ENCODE data around the gene RGS3.
A peak's percentile ranks its signal among the peaks of the same experiment; 100 is the strongest.

Gene RGS3

GRCh38 chr9:113463418-113464285 lies at the start of gene RGS3:
TSS of gene RGS3 (plus strand) at chr9:113463727. CDS start at chr9:113463803, 76 bp downstream.
- no peak for TF ChIP-seq CTCF (IDR thresholded peaks at IDR 0.05; ENCODE audit: borderline replicate concordance, control extremely low read depth, extremely low read depth, insufficient read depth, missing control alignments)
- DNase-seq (ENCODE audit: low spot score) = no peak
- in situ Hi-C loops (cut with MboI; ENCODE audit: low sequenced_read_pairs, unreplicated experiment) = no loop called here

- peak; percentile 65 for DNase-seq (ENCODE audit: low spot score)
- TF ChIP-seq CTCF (IDR thresholded peaks at IDR 0.05; ENCODE audit: borderline replicate concordance, control extremely low read depth, extremely low read depth, insufficient read depth, missing control alignments) = no peak
- in situ Hi-C loops (cut with MboI; ENCODE audit: low sequenced_read_pairs, unreplicated experiment) = no loop called here
Measured at GRCh38 chr9:113416149-113416721, 47.3 kb upstream of the RGS3 start.

- no peak for DNase-seq (ENCODE audit: low spot score)
- in situ Hi-C loops (cut with MboI; ENCODE audit: low sequenced_read_pairs, unreplicated experiment) = no loop called here
- TF ChIP-seq CTCF (IDR thresholded peaks at IDR 0.05; ENCODE audit: borderline replicate concordance, control extremely low read depth, extremely low read depth, insufficient read depth, missing control alignments) = no peak
Measured at GRCh38 chr9:113417370-113417769, 46.2 kb upstream of the RGS3 start.

- in situ Hi-C loops (cut with MboI; ENCODE audit: low sequenced_read_pairs, unreplicated experiment) = no loop called here
- no peak for TF ChIP-seq CTCF (IDR thresholded peaks at IDR 0.05; ENCODE audit: borderline replicate concordance, control extremely low read depth, extremely low read depth, insufficient read depth, missing control alignments)
Measured at GRCh38 chr9:113421726-113422125, 41.8 kb upstream of the RGS3 start.

GRCh38 chr9:113425072-113425471 lies 38.5 kb upstream of the RGS3 start:
- no peak for TF ChIP-seq CTCF (IDR thresholded peaks at IDR 0.05; ENCODE audit: borderline replicate concordance, control extremely low read depth, extremely low read depth, insufficient read depth, missing control alignments)
- no peak for DNase-seq (ENCODE audit: low spot score)
- in situ Hi-C loops (cut with MboI; ENCODE audit: low sequenced_read_pairs, unreplicated experiment) = no loop called here

More at GRCh38 chr9:113421726-113422125, 41.8 kb upstream of the RGS3 start:
- DNase-seq (ENCODE audit: low spot score) = no peak

GRCh38 chr9:113426701-113427100 lies 36.8 kb upstream of the RGS3 start:
- TF ChIP-seq CTCF (IDR thresholded peaks at IDR 0.05; ENCODE audit: borderline replicate concordance, control extremely low read depth, extremely low read depth, insufficient read depth, missing control alignments) = no peak
- no peak for DNase-seq (ENCODE audit: low spot score)
- in situ Hi-C loops (cut with MboI; ENCODE audit: low sequenced_read_pairs, unreplicated experiment) = no loop called here

Data from GM13976 (cell line).